Neural cell (in vitro differentiated cells): ENCODE results near the gene SMPD2. TPM values are rescaled to one million over a fixed set of nuclear protein-coding genes. Genes with fewer than 3 reads are reported as not detected.
A peak's percentile ranks its signal among the peaks of the same experiment; 100 is the strongest.

Source experiments
- H2AFZ ChIP-seq: fragments of 200-600, 300-800 bp; sonication (generic), shearing (Covaris generic); 2 replicates; pipeline ENCODE4 v1.6.0; 2014; ENCODE audit warnings: low read depth, mild to moderate bottlenecking, antibody characterized with exemption, low read length, moderate library complexity
- H3F3A ChIP-seq: fragments of 200-600 bp; shearing (Covaris generic); 2 replicates; pipeline ENCODE4 v1.6.1; 2016; ENCODE audit warnings: mild to moderate bottlenecking, moderate library complexity, mixed read lengths, antibody characterized with exemption, low read length; ENCODE audit not compliant: insufficient read depth, poor library complexity, severe bottlenecking
- H3K27ac ChIP-seq: fragments of 200-600, 300-800 bp; sonication (generic), shearing (Covaris generic); 2 replicates; pipeline ENCODE4 v1.5.1; 2014; ENCODE audit warnings: mild to moderate bottlenecking, low read length, moderate library complexity
- H3K27me3 ChIP-seq: fragments of 300-800, 200-600 bp; sonication (generic), shearing (Covaris generic); 2 replicates; pipeline ENCODE4 v1.6.0; 2014; ENCODE audit warnings: mild to moderate bottlenecking, low read depth, low read length, moderate library complexity; ENCODE audit not compliant: insufficient read depth
- H3K36me3 ChIP-seq: fragments of 300-800, 200-600 bp; sonication (generic), shearing (Covaris generic); 2 replicates; pipeline ENCODE4 v1.5.1; 2014; ENCODE audit warnings: mild to moderate bottlenecking, antibody characterized with exemption, low read length, moderate library complexity; ENCODE audit not compliant: insufficient read depth
- H3K4me2 ChIP-seq: fragments of 300-800, 200-600 bp; sonication (generic), shearing (Covaris generic); 2 replicates; pipeline ENCODE4 v1.6.0; 2014; ENCODE audit warnings: mild to moderate bottlenecking, low read length
- H3K4me3 ChIP-seq: fragments of 300-800, 200-600 bp; sonication (generic), shearing (Covaris generic); 2 replicates; pipeline ENCODE4 v1.5.1; 2014; ENCODE audit warnings: mild to moderate bottlenecking, low read length, moderate library complexity
- H3K79me2 ChIP-seq: fragments of 200-600 bp; shearing (Covaris generic); replicated peaks from 2 replicates; pipeline ENCODE4 v1.6.0; 2014; ENCODE audit warnings: mild to moderate bottlenecking, low read length, moderate library complexity; ENCODE audit not compliant: insufficient read depth
- H3K9ac ChIP-seq: fragments of 300-800, 200-600 bp; sonication (generic), shearing (Covaris generic); 2 replicates; pipeline ENCODE4 v1.6.1; 2016; ENCODE audit warnings: mild to moderate bottlenecking, low read length, mixed read lengths
- H3K9me2 ChIP-seq: fragments of 200-600 bp; shearing (Covaris generic); 2 replicates; pipeline ENCODE4 v1.6.1; 2016; ENCODE audit warnings: mild to moderate bottlenecking, low read length, mixed read lengths; ENCODE audit not compliant: insufficient read depth
- H3K9me3 ChIP-seq: fragments of 200-600, 300-800 bp; sonication (generic), shearing (Covaris generic); 2 replicates; pipeline ENCODE4 v1.6.1; 2016; ENCODE audit warnings: mild to moderate bottlenecking, mixed run types, low read length, moderate library complexity, mixed read lengths
- H4K20me1 ChIP-seq: fragments of 200-600 bp; shearing (Covaris generic); 2 replicates; pipeline ENCODE4 v1.6.1; 2016; ENCODE audit warnings: mild to moderate bottlenecking, mixed run types; ENCODE audit not compliant: insufficient read depth
- CTCF ChIP-seq: fragments of 450-650 bp; IDR thresholded peaks from 2 replicates; pipeline ENCODE4 v1.5.1; 2014; ENCODE audit warnings: antibody characterized with exemption, mild to moderate bottlenecking, moderate library complexity; ENCODE audit not compliant: poor library complexity, severe bottlenecking
- EP300 ChIP-seq: fragments of 450-650 bp; conservative IDR thresholded peaks from 2 replicates; pipeline ENCODE4 v1.6.1; 2014; ENCODE audit warnings: antibody characterized with exemption, mild to moderate bottlenecking, moderate library complexity; ENCODE audit not compliant: poor library complexity, severe bottlenecking
- EZH2 ChIP-seq: fragments of 200-600, 300-800 bp; shearing (Covaris generic), sonication (generic); IDR thresholded peaks from 2 replicates; pipeline ENCODE4 v1.6.1; 2014; ENCODE audit warnings: antibody characterized with exemption, low read length, borderline replicate concordance, mild to moderate bottlenecking; ENCODE audit not compliant: insufficient read depth, poor library complexity, severe bottlenecking
- MXI1 ChIP-seq: fragments of 450-650 bp; conservative IDR thresholded peaks from 2 replicates; pipeline ENCODE4 v1.6.1; 2014; ENCODE audit warnings: antibody characterized with exemption, mild to moderate bottlenecking; ENCODE audit not compliant: poor library complexity, severe bottlenecking
- POLR2AphosphoS5 ChIP-seq: IDR thresholded peaks from 2 replicates; pipeline ENCODE4 v1.6.1; 2012
- RAD21 ChIP-seq: fragments of 450-650 bp; conservative IDR thresholded peaks from 2 replicates; pipeline ENCODE4 v1.6.1; 2014; ENCODE audit warnings: antibody characterized with exemption, mild to moderate bottlenecking, moderate library complexity
- REST ChIP-seq: IDR thresholded peaks from 2 replicates; pipeline ENCODE4 v1.6.1; 2012; ENCODE audit warnings: borderline replicate concordance
- SMC3 ChIP-seq: fragments of 450-650 bp; conservative IDR thresholded peaks from 2 replicates; pipeline ENCODE4 v1.6.1; 2014; ENCODE audit warnings: antibody characterized with exemption, mild to moderate bottlenecking, moderate library complexity; ENCODE audit not compliant: poor library complexity
- TAF1 ChIP-seq: IDR thresholded peaks from 2 replicates; pipeline ENCODE4 v1.6.1; 2012; ENCODE audit warnings: low read depth
- polyA plus RNA-seq: library from polyadenylated mRNA; depleted of rRNA; stranded (reverse); fragments of >200 nt; gene quantifications from 2 replicates; pipeline ENCODE4 v1.2.3, GENCODE V29; 2014

SMPD2 gene
- polyA plus RNA-seq, 1 donor from 2014 or later = 8.0 TPM

GRCh38 chr6:109456111-109456583 lies 15.6 kb downstream of the SMPD2 start:
- H3K36me3 ChIP-seq = no peaks in the 10 kb centered on the region
- H4K20me1 ChIP-seq = no peaks in the 10 kb centered on the region
- H3K27ac ChIP-seq = peak overlapping the region; percentile 49
- H3K9me2 ChIP-seq = no peaks in the 10 kb centered on the region
- no peaks in the 10 kb centered on the region for H3F3A ChIP-seq
- H3K9ac ChIP-seq = peak overlapping the region; percentile 94
- no peaks in the 10 kb centered on the region for H3K9me3 ChIP-seq
- peak overlapping the region; percentile 69 for H2AFZ ChIP-seq
- peak overlapping the region; percentile 97 for H3K4me3 ChIP-seq
- H3K4me2 ChIP-seq = peak overlapping the region; percentile 88
- TF ChIP-seq MXI1 = peak; percentile 11
- no peak for TF ChIP-seq EZH2
- TF ChIP-seq CTCF = peak; percentile 43
- no peak for TF ChIP-seq SMC3
- TF ChIP-seq REST = no peak
- TF ChIP-seq POLR2AphosphoS5 = no peak
- no peaks in the 10 kb centered on the region for H3K27me3 ChIP-seq
- H3K79me2 ChIP-seq = peaks cover 8% of the 10 kb centered on the region

- no peaks in the 10 kb centered on the region for H3K27me3 ChIP-seq
- H3K4me2 ChIP-seq = peak overlapping the region; percentile 88
- no peak overlapping the region for H2AFZ ChIP-seq
- H3K9me2 ChIP-seq = no peaks in the 10 kb centered on the region
- H3K27ac ChIP-seq = no peak overlapping the region
- H3K36me3 ChIP-seq = peaks cover 2% of the 10 kb centered on the region
- peak overlapping the region; percentile 94 for H3K9ac ChIP-seq
- TF ChIP-seq EP300 (no peak), EZH2 (no peak), MXI1 (no peak), REST (no peak), TAF1 (no peak), CTCF (no peak), RAD21 (no peak), POLR2AphosphoS5 (no peak), SMC3 (no peak)
- H3K79me2 ChIP-seq = peaks cover 8% of the 10 kb centered on the region
- peak overlapping the region; percentile 97 for H3K4me3 ChIP-seq
- no peaks in the 10 kb centered on the region for H3F3A ChIP-seq
- H4K20me1 ChIP-seq = no peaks in the 10 kb centered on the region
- no peaks in the 10 kb centered on the region for H3K9me3 ChIP-seq
These were observed 16.4 kb downstream of the SMPD2 start for GRCh38 chr6:109456710-109457561.
